GM21528 (cell line): ENCODE measurements around the gene ZNF439.
"Not testable (repeated sequence)": the region's sequence is repeated elsewhere in the genome, so short reads cannot be mapped to it uniquely, and the experiment has no call there.

Source experiments
- ATAC-seq: cut with Tn5 transposase; IDR thresholded peaks from one replicate; pipeline ENCODE4 v1.9.1; 2021; ENCODE audit warnings: mild to moderate bottlenecking, moderate library complexity; ENCODE audit not compliant: unreplicated experiment, low FRiP score

The ZNF439 gene

DNA sequence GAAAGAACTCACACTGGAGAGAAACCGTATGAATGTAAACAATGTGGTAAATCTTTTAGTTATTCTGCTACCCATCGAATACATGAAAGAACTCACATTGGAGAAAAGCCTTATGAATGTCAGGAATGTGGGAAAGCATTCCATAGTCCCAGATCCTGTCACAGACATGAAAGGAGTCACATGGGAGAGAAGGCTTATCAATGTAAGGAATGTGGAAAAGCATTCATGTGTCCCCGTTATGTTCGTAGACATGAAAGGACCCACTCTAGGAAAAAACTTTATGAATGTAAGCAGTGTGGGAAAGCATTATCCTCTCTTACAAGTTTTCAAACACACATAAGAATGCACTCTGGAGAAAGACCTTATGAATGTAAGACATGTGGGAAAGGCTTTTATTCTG lies 19.2 kb downstream of the ZNF439 start:
- ATAC-seq, result not testable (repeated sequence)

DNA sequence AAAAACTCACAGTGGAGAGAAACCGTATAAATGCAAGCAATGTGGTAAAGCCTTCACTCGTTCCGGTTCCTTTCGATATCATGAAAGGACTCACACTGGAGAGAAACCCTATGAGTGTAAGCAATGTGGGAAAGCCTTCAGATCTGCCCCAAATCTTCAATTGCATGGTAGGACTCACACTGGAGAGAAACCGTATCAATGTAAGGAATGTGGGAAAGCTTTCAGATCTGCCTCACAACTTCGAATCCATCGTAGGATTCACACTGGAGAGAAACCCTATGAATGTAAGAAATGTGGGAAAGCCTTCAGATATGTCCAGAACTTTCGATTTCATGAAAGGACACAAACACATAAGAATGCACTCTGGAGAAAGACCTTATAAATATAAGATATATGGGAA lies 19.7 kb downstream of the ZNF439 start:
- no peak for ATAC-seq

DNA sequence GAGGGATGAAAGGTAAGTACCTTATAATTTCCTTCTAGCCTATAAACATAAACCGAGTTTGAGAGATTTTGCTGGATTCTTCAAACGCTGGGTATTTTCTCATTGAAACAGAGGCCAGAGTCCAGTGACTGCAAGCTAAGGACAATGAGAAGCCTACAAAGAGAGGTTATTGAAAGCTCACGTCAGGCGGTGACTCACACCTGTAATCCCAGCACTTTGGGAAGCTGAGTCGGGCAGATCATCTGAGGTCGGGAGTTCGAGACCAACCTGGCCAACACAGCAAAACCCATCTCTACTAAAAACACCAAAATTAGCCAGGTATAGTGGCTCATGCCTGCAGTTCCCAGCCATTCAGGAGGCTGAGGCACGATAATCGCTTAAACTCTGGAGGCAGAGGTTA lies 24.1 kb downstream of the ZNF439 start:
- no peak for ATAC-seq

DNA sequence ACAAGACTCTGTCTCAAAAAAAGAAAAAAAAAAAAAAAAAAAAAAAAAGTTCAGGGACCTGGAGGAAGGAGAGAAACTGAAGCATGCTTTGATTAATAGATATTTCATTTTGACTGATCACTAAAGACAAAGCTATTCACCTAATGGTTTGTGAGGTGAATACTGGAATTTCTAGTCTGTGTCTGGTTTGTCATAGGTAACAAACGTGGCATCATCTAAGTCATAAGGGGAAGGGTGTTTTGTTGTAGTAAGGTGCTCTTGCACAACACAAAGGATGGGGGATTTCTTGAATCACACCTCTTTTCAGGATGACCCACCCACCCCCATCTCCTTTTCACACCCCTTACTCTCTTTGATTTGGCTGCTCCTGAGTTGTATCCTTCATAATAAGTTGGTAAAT lies 25.2 kb downstream of the ZNF439 start:
- no peak for ATAC-seq

DNA sequence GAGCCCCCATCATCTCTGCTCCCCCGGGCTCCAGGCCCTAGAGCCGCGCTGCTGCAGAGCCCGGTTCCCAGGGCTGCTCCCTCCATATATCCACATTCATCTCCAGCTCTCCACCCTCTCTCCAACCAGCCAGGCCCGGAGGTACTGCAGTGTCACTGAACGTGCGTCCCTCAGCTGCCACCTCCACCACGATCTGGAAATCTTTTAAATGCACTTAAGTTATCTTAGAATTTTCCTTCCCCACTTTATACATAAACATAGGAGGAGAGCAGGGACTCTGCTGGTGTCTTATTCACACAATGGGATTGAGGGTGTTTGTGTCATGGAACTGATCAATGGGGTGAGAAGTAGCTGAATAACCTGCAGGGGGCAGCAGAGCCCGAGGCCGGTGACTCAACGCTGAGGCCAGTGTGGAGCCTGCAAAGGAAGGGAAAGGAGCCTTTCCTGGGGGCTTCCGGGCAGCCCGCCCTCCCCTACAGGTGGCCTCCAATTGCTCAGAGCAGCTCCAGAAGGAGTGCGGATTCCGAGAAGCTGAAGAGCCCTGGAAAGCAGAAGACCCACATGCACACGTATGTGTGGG lies 31.3 kb downstream of the ZNF439 start:
- ATAC-seq, result not testable (repeated sequence)

DNA sequence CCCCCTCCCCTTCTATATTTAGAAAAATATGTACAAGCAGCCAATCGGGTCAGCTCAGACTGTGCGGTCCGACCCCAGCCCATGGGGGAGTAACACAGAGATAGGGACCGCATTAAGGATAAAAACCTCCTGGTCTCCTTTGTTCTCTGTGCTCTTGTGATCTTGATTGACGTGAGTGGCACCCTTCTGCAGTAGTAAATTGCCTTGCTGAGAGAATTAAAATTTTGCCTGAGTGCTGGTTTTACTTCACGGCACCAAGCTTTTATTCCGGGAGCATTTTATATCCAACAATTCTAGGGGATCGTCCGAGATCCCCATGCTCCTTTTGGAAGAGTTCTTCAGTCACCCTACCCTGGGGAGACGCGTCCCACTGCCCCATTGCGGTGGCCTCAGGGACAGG lies 32.1 kb downstream of the ZNF439 start:
- no peak for ATAC-seq

DNA sequence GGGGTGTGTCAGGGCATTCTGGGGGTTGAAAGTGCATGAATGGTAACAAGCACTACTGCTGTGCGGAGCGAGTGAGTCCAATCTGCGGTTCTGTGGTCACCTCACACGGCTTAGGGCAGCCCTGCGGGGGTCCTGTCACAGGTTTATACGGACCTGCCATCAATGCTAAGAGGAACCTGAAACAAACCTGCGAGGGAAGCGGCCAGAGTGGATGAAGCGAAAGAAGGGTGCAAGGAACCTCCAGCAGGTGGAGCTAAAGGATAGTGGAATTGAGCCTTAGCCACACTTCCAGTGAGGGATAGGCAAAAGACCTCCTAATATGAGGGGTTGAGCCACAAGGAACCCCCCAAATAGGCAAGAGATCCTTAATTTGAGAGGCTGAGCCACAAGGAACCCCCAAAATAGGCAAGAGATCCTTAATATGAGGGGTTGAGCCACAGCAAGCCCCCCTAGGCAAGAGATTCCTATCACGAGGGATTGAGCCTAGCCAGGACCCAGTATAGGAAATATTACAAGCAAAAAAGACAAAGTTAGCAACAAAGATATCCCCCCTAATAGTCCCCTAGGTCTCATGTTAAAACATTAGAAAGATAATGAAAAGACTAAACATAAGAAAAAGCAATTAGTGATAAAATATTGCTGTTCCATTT lies 32.8 kb downstream of the ZNF439 start:
- no peak for ATAC-seq

DNA sequence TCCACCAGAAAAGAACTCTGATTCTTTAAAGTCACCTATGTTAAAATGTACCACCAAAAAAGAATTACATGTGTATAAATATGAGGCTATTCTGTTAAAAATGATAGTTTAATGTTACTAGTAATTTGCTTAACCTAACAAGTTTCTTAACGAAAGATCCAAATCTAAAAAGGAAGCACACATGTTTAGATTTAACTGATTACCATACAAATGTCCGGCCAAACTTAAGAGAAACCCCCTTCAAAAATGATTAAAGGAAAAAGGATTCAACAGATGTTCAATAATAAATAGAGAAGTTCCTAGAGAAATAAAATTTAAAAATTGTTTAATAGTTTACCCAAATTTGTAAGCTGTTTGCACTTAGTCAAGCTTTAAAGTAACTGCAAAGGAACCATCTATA lies 34.1 kb downstream of the ZNF439 start:
- no peak for ATAC-seq

DNA sequence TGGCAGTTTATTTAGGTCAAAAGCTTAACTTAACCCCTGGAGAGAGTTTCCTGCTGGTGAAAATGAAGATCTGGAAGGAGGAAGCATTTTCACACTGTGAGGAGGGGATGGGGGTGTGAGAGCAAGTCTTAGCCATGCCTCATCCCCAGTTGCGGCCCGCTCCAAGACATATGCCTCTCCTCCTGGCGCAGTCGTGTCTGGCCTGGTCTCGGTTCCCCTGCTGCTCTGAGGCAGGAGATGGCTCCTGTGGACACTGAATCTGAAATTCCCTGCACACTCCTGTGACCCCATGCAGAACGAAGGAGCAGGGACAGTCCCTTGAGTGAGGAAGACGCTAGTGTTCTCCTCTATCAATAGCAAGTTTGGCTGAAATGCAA lies 38.7 kb downstream of the ZNF439 start:
- no peak for ATAC-seq

DNA sequence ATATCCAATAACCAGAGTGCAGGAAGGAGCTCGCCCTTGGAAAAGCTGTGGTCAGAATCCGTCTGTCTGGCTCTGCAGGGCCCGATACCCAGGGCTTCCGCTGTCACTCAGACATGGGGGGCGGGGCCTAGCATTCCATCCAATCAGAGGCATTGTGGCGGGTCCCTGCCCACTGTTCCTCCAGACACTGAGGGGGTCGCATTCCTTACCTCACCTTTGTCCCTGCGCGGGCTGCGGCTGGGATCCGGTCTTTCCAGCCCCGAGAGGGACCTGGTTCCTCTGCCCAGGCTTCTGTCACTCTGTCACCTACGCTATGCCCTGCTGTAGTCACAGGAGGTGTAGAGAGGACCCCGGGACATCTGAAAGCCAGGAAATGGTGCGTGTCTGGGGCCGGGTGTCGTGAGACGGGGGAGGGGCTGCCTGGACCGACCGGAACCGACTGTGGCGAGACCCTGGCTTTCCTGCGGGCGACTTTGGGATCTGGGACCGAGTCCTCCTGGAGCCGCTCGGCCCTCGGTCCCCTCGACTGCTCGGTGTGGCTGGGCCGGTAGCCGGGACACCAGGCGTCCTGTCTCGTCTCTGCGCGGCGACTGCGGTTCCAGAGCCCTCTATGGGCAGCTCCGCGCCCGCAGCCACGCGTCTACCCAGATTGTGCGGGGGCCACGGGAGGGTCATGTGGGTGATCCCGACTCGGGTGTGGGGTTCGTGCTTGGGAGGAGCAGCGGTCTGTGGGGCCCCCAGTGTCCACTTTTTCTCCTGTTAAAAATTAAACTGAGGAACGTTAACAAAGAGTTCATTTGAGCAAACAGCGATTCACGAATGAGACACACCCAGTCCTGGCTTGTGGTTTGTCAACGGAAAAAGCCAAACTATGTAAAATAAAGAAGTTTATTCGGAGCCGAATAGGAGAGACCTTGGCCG lies 39.3 kb downstream of the ZNF439 start, which contains the start of gene ZNF69:
ZNF69 (plus strand) TSS at position 172 of the 921 bp plus-strand sequence; CDS start at position 314, 142 bp downstream.
- no peak for ATAC-seq

DNA sequence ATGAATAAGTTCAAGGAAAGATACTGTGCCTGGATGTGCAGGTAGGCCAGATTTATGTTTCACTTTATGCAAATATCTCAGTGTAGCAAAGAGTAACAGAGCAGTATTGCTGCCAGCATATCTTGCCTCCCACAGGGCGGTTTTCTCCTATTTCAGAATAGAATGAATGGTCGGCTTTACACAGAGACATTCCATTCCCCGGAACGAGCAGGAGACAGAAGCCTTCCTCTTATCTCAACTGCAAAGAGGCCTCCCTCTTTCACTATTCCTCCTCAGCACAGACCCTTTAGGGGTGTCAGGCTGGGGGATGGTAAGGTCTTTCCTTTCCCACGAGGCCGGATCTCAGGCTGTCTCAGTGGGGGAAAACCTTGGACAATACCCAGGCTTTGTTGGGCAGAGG lies 41.4 kb downstream of the ZNF439 start:
- ATAC-seq, result not testable (repeated sequence)

DNA sequence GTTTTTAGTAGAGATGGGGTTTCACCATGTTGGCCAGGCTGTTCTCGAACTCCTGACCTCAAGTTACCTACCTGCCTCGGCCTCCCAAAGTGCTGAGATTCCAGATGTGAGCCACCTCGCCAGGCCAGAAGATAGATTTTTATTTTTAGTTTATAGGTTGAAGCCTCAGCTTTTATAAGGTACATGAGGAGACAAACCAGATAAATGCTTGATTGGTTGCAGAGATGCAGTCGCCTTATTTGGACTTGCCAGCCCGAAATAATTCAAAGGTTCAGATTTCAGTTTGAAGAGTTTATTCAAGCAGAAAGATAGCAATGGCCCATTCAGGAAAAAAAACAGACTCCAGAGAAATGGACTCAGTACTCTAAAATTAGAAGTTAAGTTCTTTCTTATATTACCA lies 42.1 kb downstream of the ZNF439 start:
- no peak for ATAC-seq

DNA sequence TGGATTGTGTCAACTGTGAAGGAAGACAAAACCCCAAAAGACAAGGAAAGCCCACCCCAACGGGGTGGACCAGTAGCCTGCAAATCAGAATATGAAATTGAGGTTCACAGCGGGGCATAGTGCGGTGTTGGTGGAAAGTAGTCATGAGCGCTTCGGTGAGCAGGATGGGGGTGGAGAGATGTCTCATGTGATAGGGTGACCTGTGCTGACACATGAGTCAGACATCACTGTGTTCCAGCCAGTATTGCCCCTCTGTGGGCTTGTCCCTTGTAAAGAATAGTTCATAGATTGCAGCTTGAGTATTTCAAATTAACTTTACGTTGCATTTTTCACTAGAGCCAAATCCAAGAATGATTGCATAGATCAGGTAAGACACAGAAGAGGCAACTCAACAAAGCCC lies 46.3 kb downstream of the ZNF439 start:
- ATAC-seq, result no peak

DNA sequence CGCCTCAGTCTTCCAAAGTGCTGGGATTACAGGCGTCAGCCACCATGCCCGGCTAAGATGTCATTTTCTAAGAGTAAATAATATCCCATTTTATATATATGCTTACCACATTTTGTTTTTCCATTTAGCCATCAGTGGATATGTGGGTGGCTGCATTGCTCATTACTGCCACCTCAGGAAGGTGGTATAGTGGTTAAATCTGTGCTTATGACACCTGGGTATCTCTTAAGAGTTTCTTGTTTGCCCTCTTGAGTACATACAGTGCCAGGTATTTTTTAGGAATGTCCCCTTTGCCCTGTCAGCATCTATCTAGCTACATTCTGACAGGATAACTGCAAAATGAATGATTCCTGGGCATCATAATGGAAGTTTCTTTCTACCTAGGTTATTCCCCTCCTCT lies 53.7 kb downstream of the ZNF439 start:
- ATAC-seq, result no peak

DNA sequence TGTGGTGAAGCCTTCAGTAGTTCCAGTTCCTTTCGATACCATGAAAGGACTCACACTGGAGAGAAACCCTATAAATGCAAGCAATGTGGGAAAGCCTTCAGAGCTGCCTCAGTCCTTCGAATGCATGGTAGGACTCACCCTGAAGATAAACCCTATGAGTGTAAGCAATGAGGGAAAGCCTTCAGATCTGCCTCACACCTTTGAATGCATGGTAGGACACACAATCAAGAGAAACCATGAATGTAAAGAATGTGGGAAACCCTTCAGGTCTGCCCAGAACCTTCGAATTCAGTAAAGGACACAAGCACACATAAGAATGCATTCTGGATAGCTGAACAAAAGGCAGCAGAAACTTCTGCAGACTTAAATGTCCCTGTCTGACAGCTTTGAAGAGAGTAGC lies 57.4 kb downstream of the ZNF439 start:
- no peak for ATAC-seq

DNA sequence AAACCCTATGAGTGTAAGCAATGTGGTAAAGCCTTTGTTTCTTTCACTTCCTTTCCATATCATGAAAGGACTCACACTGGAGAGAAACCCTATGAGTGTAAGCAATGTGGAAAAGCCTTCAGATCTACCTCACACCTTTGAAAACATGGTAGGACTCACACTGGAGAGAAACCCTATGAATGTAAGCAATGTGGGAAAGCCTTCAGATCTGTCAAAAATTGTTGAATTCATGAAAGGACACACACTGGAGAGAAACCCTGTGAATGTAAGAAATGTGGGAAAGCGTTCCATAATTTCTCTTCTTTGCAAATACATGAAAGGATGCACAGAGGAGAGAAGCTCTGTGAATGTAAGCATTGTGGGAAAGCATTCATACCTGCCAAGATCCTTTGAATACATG lies 63.4 kb downstream of the ZNF439 start:
- not testable (repeated sequence) for ATAC-seq

DNA sequence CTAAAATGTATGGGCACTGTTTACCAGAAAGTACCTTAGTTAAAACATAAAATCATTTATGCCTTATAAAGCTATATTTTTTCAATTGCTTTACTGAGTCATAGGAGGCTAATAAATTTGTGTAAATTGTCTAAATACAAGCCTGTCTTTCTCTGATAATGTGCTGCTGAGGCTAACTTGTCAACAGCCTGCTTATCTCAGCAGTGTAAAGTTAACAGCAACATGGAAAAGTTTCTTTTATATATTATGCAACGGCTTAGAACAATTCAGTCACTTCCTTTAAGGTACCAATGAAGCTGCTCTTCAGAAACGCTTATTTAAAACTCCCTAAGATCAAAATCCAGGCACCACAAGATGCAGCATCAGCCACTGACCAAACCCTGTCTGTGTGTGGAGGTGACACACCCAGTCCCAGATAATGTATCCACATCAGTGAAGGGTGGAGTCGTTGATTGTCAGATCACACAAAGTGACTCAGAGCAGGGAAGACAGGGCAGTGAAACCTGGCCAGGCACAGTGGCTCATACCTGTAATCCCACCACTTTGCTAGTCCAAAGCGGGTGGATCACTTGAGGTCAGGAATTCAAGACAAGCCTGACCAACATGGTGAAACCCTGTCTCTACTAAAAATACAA lies 66.0 kb downstream of the ZNF439 start:
- ATAC-seq, result not testable (repeated sequence)
